SK-N-SH treated with all-trans-retinoic acid at 6 μM for 48 hours (cell line): ENCODE measurements around the gene ZCCHC14.
"Not testable (repeated sequence)": the region's sequence is repeated elsewhere in the genome, so short reads cannot be mapped to it uniquely, and the experiment has no call there.

Experiments
- ATAC-seq: fragments of 200-7000 bp; cut with Tn5 transposase; 3 replicates; pipeline ENCODE4 v1.9.1; 2020; ENCODE audit warnings: mild to moderate bottlenecking, moderate library complexity
- BACH2 ChIP-seq: fragments of 250-450 bp; sonication (Bioruptor Pico); IDR thresholded peaks from 2 replicates; pipeline ENCODE4 v1.9.0; 2021; ENCODE audit warnings: mild to moderate bottlenecking, borderline replicate concordance
- CSDC2 ChIP-seq: fragments of 250-450 bp; sonication (Bioruptor Pico); IDR thresholded peaks from 2 replicates; pipeline ENCODE4 v1.5.0; 2020; ENCODE audit warnings: mild to moderate bottlenecking, moderate library complexity
- ESRRG ChIP-seq: fragments of 250-450 bp; sonication (Bioruptor Pico); IDR thresholded peaks from 2 replicates; pipeline ENCODE4 v1.6.1; 2021; ENCODE audit warnings: mild to moderate bottlenecking
- GLIS3 ChIP-seq: fragments of 250-450 bp; sonication (Bioruptor Pico); IDR thresholded peaks from 2 replicates; pipeline ENCODE4 v1.5.0; 2020; ENCODE audit warnings: mild to moderate bottlenecking, moderate library complexity
- ISL1 ChIP-seq: fragments of 250-450 bp; sonication (Bioruptor Pico); IDR thresholded peaks from 2 replicates; pipeline ENCODE4 v2.1.2; 2022; ENCODE audit warnings: mild to moderate bottlenecking, moderate library complexity
- OSR1 ChIP-seq: fragments of 250-450 bp; sonication (Bioruptor Pico); IDR thresholded peaks from 2 replicates; pipeline ENCODE4 v1.8.0; 2022; ENCODE audit warnings: moderate library complexity, mild to moderate bottlenecking, inconsistent platforms
- RARB ChIP-seq: fragments of 250-450 bp; sonication (Bioruptor Pico); IDR thresholded peaks from 2 replicates; pipeline ENCODE4 v1.8.0; 2021; ENCODE audit warnings: mild to moderate bottlenecking, moderate library complexity
- SNAI2 ChIP-seq: fragments of 250-450 bp; sonication (Bioruptor Pico); IDR thresholded peaks from 2 replicates; pipeline ENCODE4 v1.5.0; 2020; ENCODE audit warnings: mild to moderate bottlenecking, moderate library complexity
- TCF4 ChIP-seq: fragments of 250-450 bp; sonication (Bioruptor Pico); IDR thresholded peaks from 2 replicates; pipeline ENCODE4 v1.8.0; 2021; ENCODE audit warnings: mild to moderate bottlenecking, moderate library complexity, borderline replicate concordance
- TOX ChIP-seq: fragments of 250-450 bp; sonication (Bioruptor Pico); IDR thresholded peaks from 2 replicates; pipeline ENCODE4 v1.8.0; 2021; ENCODE audit warnings: mild to moderate bottlenecking, moderate library complexity, borderline replicate concordance
- ZC3H10 ChIP-seq: fragments of 250-450 bp; sonication (Bioruptor Pico); IDR thresholded peaks from 2 replicates; pipeline ENCODE4 v1.5.1; 2021; ENCODE audit warnings: mild to moderate bottlenecking, moderate library complexity
- ZNF565 ChIP-seq: fragments of 450-650 bp; formaldehyde crosslinking; conservative IDR thresholded peaks from 2 replicates; pipeline ENCODE4 v1.5.0; 2020; ENCODE audit warnings: low read depth, mild to moderate bottlenecking, moderate library complexity
- ZNF70 ChIP-seq: fragments of 450-650 bp; formaldehyde crosslinking; IDR thresholded peaks from 2 replicates; pipeline ENCODE4 v1.5.0; 2020; ENCODE audit warnings: mild to moderate bottlenecking, moderate library complexity
- ZNF8 ChIP-seq: fragments of 450-650 bp; formaldehyde crosslinking; IDR thresholded peaks from 2 replicates; pipeline ENCODE4 v1.5.0; 2020; ENCODE audit warnings: mild to moderate bottlenecking, moderate library complexity
- TF ChIP-seq, protein P1 (sequence below): fragments of 250-450 bp; sonication (Bioruptor Pico); IDR thresholded peaks from 2 replicates; pipeline ENCODE4 v1.8.0; 2020; ENCODE audit warnings: mild to moderate bottlenecking, moderate library complexity, borderline replicate concordance
- TF ChIP-seq, protein P2 (sequence below): fragments of 250-450 bp; sonication (Bioruptor Pico); IDR thresholded peaks from 2 replicates; pipeline ENCODE4 v1.5.1; 2021; ENCODE audit warnings: mild to moderate bottlenecking, moderate library complexity
- TF ChIP-seq, protein P3 (sequence below): fragments of 250-450 bp; sonication (Bioruptor Pico); IDR thresholded peaks from 2 replicates; pipeline ENCODE4 v1.8.0; 2021; ENCODE audit warnings: low read depth, mild to moderate bottlenecking, moderate library complexity, borderline replicate concordance
- TF ChIP-seq, protein P4 (sequence below): fragments of 250-450 bp; sonication (Bioruptor Pico); IDR thresholded peaks from 2 replicates; pipeline ENCODE4 v1.5.1; 2020; ENCODE audit warnings: low read depth, mild to moderate bottlenecking, moderate library complexity

The ZCCHC14 gene

DNA sequence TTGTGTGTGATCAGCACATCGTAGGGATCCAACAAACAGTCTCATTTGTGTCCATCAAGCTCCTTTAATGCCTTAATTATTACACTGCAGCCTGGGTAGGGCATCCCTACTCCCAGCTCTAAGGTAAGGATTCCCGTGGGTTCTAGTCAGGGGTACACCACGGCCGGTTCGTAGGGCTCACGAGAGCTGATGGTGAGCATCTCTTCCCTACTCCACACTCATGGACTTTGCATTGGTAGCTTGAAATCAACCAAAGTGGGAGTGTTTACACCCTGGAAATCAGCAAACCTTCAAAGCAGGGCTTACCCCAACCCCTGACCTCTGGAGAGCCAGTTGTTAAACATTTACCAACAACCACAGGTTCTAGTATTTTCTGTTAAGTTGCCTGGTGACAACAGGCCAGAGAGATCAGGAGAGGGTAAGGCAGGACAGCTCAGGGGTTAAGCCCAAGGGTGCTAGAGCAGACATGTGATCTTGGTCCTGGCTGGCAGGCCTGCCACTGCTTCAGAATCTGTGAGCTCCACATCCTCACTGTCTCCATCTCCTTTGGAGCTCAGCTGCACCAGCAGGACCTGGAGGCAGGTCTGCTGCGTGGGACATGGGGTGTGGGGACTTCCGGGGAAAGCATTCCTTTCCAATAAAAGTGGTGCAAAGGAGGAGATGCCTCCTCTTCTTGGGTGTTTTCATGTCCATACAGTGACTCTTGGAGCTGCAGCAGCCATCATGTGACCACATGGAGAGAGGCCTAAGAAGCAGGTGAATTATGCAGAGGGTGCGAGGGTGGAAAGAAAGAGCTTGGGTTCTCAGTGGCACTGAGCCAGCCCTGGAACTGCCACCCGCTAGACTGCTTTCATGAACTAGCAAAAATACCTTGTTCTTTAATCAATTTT is 36.1 kb upstream of the ZCCHC14 start:
- TF ChIP-seq TOX (CRISPR knock-in tag): no peak
- TF ChIP-seq, all 23 proteins: peak for 0
- no peak for ATAC-seq

DNA sequence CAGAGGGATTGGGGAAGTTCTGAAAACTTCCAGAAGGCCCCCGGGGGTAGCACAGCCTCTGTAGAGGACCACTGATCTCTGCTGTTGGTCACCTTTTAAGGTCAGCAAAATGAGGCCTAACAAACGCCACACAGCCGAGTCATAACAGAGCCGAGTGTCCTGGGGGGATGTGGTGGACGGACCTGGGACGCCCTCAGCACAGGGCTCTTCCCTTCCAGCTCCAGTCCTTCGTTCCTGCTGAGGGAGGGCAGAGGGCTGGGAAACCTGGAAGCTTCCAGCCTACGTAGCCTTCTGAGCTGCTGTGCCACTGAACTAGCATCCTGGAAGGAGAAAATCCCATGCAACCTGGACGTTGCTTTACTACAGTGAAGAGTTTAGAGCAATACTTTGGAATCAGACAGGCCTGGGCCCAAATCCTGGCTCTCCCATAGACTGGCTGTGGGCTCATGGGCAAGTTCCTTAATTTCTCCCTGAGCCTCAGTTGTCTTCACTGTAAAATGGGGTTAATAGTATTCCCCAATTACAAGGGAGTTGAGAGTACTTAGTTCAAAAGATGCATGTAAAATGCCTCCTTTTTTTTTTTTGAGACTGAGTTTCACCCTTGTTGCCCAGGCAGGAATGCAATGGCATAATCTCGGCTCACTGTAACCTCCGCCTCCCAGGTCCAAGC is 34.4 kb upstream of the ZCCHC14 start:
- ATAC-seq: no peak
- TF ChIP-seq ZNF8: no peak
- TF ChIP-seq BACH2 (CRISPR knock-in tag): no peak
- no peak for TF ChIP-seq GLIS3 (CRISPR knock-in tag)
- TF ChIP-seq ZNF70: no peak
- no peak for TF ChIP-seq OSR1 (CRISPR knock-in tag)
- TF ChIP-seq, all 23 proteins: peak for 0

DNA sequence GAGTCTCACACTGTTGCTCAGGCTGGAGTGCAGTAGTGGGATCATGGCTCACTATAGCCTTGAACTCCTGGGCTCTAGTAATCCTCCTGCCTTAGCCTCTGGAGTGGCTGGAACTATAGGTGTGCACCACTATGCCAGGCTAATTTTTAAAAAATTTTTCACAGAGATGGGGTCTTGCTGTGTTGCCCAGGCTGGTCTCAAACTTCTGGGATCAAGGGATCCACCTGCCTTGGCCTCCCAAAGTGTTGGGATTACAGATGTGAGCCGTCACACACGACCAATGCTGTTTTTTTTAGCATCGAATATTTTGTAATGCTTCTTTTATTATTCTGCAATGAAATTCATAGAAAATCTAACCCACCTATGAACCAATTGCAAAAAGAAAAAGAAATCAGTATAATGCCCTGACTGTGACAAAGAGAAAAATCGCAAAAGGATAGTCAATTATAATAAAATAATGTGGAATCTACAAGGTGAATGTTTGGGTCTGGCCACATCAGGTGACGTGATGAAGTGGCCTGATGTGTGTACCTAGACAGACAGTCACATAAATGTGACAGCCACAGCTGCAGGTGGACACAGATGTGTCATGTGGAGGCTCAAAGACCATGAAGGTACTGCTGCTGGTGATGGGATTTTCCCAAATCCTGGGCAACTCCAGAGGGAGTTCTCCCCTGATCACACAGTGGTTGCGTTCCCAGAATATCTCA is 33.6 kb upstream of the ZCCHC14 start:
- TF ChIP-seq RARB (CRISPR knock-in tag): no peak
- TF ChIP-seq, protein P1, sequence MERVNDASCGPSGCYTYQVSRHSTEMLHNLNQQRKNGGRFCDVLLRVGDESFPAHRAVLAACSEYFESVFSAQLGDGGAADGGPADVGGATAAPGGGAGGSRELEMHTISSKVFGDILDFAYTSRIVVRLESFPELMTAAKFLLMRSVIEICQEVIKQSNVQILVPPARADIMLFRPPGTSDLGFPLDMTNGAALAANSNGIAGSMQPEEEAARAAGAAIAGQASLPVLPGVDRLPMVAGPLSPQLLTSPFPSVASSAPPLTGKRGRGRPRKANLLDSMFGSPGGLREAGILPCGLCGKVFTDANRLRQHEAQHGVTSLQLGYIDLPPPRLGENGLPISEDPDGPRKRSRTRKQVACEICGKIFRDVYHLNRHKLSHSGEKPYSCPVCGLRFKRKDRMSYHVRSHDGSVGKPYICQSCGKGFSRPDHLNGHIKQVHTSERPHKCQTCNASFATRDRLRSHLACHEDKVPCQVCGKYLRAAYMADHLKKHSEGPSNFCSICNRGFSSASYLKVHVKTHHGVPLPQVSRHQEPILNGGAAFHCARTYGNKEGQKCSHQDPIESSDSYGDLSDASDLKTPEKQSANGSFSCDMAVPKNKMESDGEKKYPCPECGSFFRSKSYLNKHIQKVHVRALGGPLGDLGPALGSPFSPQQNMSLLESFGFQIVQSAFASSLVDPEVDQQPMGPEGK (CRISPR knock-in tag): no peak
- TF ChIP-seq ZNF70: no peak
- TF ChIP-seq TCF4: no peak
- no peak for TF ChIP-seq CSDC2 (CRISPR knock-in tag)
- TF ChIP-seq BACH2 (CRISPR knock-in tag): no peak
- TF ChIP-seq GLIS3 (CRISPR knock-in tag): no peak
- TF ChIP-seq ESRRG (CRISPR knock-in tag): no peak
- TF ChIP-seq ISL1 (CRISPR knock-in tag): no peak
- no peak for TF ChIP-seq SNAI2
- TF ChIP-seq ZC3H10 (CRISPR knock-in tag): no peak
- TF ChIP-seq ZNF565 (CRISPR knock-in tag): no peak
- TF ChIP-seq, protein P2, sequence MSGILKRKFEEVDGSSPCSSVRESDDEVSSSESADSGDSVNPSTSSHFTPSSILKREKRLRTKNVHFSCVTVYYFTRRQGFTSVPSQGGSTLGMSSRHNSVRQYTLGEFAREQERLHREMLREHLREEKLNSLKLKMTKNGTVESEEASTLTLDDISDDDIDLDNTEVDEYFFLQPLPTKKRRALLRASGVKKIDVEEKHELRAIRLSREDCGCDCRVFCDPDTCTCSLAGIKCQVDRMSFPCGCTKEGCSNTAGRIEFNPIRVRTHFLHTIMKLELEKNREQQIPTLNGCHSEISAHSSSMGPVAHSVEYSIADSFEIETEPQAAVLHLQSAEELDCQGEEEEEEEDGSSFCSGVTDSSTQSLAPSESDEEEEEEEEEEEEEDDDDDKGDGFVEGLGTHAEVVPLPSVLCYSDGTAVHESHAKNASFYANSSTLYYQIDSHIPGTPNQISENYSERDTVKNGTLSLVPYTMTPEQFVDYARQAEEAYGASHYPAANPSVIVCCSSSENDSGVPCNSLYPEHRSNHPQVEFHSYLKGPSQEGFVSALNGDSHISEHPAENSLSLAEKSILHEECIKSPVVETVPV: no peak
- TF ChIP-seq, all 23 proteins: peak for 0
- ATAC-seq: no peak

DNA sequence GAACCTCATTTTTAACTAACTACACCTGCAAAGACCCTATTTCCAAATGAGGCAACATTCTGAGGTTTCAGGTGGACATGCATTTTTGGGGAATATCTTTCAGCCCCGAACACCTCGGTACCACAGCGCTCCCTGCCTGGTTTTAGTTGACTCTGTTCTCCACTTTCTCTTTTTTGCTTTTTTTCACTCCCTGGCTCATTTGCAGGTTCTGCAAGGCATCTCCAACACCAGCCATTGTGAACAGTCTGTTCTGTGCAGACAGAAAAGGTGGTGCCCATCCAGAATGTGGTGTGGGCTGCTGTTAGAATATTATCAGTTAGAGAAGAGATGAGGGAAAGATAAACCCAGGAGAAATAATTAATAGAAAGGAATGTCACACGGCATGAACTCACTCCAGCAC is 32.5 kb upstream of the ZCCHC14 start:
- TF ChIP-seq, protein P3, sequence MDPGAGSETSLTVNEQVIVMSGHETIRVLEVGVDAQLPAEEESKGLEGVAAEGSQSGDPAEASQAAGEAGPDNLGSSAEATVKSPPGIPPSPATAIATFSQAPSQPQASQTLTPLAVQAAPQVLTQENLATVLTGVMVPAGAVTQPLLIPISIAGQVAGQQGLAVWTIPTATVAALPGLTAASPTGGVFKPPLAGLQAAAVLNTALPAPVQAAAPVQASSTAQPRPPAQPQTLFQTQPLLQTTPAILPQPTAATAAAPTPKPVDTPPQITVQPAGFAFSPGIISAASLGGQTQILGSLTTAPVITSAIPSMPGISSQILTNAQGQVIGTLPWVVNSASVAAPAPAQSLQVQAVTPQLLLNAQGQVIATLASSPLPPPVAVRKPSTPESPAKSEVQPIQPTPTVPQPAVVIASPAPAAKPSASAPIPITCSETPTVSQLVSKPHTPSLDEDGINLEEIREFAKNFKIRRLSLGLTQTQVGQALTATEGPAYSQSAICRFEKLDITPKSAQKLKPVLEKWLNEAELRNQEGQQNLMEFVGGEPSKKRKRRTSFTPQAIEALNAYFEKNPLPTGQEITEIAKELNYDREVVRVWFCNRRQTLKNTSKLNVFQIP (CRISPR knock-in tag): no peak
- no peak for TF ChIP-seq SNAI2
- TF ChIP-seq, all 23 proteins: peak for 0
- ATAC-seq: peak; percentile 40

DNA sequence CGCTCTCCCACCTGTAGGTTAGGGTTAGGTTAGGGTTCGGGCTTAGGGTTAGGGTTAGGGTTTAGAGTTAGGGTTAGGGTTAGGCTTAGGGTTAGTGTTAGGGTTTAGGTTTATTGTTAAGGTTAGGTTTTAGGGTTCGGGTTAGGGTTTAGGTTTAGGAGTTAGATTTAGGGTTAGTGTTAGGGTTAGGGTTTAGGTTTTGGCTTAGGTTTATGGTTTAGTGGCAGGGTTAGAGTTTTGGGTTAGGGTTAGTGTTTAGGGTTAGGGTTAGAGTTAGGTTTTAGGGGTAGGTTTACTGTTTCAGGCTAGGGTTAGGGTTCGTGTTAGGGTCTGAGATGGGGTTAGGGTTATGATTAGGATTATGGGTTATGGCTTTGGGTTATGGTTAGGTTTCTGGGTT is 31.6 kb upstream of the ZCCHC14 start:
- ATAC-seq: no peak
- TF ChIP-seq, protein P4, sequence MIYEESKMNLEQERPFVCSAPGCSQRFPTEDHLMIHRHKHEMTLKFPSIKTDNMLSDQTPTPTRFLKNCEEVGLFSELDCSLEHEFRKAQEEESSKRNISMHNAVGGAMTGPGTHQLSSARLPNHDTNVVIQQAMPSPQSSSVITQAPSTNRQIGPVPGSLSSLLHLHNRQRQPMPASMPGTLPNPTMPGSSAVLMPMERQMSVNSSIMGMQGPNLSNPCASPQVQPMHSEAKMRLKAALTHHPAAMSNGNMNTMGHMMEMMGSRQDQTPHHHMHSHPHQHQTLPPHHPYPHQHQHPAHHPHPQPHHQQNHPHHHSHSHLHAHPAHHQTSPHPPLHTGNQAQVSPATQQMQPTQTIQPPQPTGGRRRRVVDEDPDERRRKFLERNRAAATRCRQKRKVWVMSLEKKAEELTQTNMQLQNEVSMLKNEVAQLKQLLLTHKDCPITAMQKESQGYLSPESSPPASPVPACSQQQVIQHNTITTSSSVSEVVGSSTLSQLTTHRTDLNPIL (CRISPR knock-in tag): no peak
- no peak for TF ChIP-seq CSDC2 (CRISPR knock-in tag)
- TF ChIP-seq, protein P2: no peak
- no peak for TF ChIP-seq OSR1 (CRISPR knock-in tag)
- TF ChIP-seq RARB (CRISPR knock-in tag): no peak
- TF ChIP-seq, protein P1 (CRISPR knock-in tag): no peak
- TF ChIP-seq GLIS3 (CRISPR knock-in tag): no peak

DNA sequence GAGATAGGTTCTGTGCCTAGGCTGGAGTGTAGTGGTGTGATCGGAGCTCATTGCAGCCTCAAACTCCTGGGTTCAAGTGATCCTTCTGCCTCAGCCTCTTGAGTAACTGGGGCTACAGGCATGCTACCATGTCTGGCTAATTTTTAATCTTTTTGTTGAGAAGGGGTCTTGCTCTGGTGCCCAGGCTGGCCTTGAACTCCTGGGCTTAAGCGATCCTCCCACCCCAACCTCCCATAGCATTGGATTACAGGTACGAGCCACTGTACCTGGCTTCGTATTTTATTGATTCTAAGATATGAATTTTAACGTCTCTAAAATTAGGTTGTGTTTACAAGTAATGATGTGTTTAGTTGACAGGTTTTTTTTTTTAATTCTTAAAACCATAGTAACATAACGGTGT is 30.8 kb upstream of the ZCCHC14 start:
- ATAC-seq: not testable (repeated sequence)

DNA sequence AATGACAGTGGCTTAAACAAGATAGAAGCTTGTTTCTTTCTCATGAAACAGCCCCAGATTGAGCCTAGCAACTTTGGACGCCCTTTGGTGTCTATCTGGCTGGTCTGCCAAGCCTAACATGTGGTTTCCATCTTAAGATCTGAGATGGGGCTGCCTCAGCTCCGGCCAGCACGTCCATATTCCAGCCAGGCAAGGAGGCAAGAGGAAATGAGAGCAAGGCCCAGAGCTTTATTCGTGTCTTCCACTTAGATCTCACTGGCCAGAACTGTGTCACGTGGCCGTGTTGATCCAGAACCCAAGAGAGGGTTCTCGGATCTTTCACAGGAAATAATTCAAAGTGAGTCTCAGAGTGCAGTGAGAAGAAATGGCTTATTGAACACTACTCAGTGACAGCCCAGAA is 28.9 kb upstream of the ZCCHC14 start:
- ATAC-seq: not testable (repeated sequence)
